HEK293 (cell line): ENCODE measurements around the gene AKAP14.

ENCODE experiments used
- CTCF ChIA-PET: fragments of 350-600 bp; formaldehyde crosslinking; extraction: SDS; loops from one replicate; lab custom pipeline; 2021; ENCODE audit warnings: antibody characterized with exemption; lab: Yijun Ruan, JAX
- POLR2A ChIA-PET: fragments of 300-600 bp; formaldehyde crosslinking; extraction: SDS; loops from one replicate; lab custom pipeline; 2020; ENCODE audit warnings: antibody characterized with exemption, inconsistent platforms; lab: Yijun Ruan, JAX
- H3K27ac ChIP-seq: fragments of 200-500 bp; sonication (Bioruptor generic); 2 replicates; pipeline ENCODE4 v1.5.1; 2014; ENCODE audit warnings: low read depth, low read length, control low read depth, inconsistent platforms; ENCODE audit errors: extremely low read depth
- H3K36me3 ChIP-seq, 2 experiments: fragments of 200-500 bp in 1 of 2; sonication (Bioruptor generic) in 1 of 2; 1 replicate in 1 of 2; 2 replicates in 1 of 2; pipeline ENCODE4 v1.5.1; 2014 to 2017; ENCODE audit warnings: inconsistent platforms in 2 of 2, low read length in 2 of 2; ENCODE audit not compliant: control insufficient read depth in 2 of 2, insufficient read depth in 1 of 2
- H3K4me1 ChIP-seq: fragments of 200-500 bp; sonication (Bioruptor generic); 2 replicates; pipeline ENCODE4 v1.5.1; 2014; ENCODE audit warnings: mild to moderate bottlenecking, low read length, inconsistent platforms; ENCODE audit not compliant: control insufficient read depth, insufficient read depth
- H3K4me3 ChIP-seq: 2 replicates; pipeline ENCODE4 v1.5.1; 2011; ENCODE audit warnings: low read depth, mild to moderate bottlenecking, control low read depth, low read length, moderate library complexity
- H3K9me3 ChIP-seq: fragments of 200-500 bp; sonication (Bioruptor generic); 2 replicates; pipeline ENCODE4 v1.5.1; 2014; ENCODE audit warnings: low read depth, low read length, inconsistent platforms; ENCODE audit not compliant: control insufficient read depth, insufficient read depth
- KLF10 ChIP-seq: fragments of 450-650 bp; IDR thresholded peaks from 2 replicates; pipeline ENCODE4 v1.5.1; 2018; ENCODE audit warnings: missing biosample characterization, mild to moderate bottlenecking, missing genetic modification characterization
- MEIS1 ChIP-seq: sonication (generic); formaldehyde crosslinking; IDR thresholded peaks from 2 replicates; pipeline ENCODE4 v1.8.1; 2022; ENCODE audit warnings: missing genetic modification reagents, mild to moderate bottlenecking, borderline replicate concordance
- SCRT2 ChIP-seq: fragments of 450-650 bp; formaldehyde crosslinking; IDR thresholded peaks from 2 replicates; pipeline ENCODE4 v1.5.1; 2016; ENCODE audit warnings: missing biosample characterization, missing genetic modification characterization
- SETDB1 ChIP-seq: IDR thresholded peaks from one replicate; pipeline ENCODE4 v1.6.1; 2017; ENCODE audit warnings: mild to moderate bottlenecking, low read length, moderate library complexity, mixed read lengths; ENCODE audit not compliant: insufficient read length
- WT1 ChIP-seq: fragments of 450-650 bp; formaldehyde crosslinking; IDR thresholded peaks from 2 replicates; pipeline ENCODE4 v1.5.1; 2016; ENCODE audit warnings: missing biosample characterization, missing genetic modification characterization
- ZBTB1 ChIP-seq: fragments of 450-650 bp; formaldehyde crosslinking; IDR thresholded peaks from 2 replicates; pipeline ENCODE4 v1.5.1; 2016; ENCODE audit warnings: missing biosample characterization, missing genetic modification characterization
- ZBTB17 ChIP-seq: fragments of 450-650 bp; formaldehyde crosslinking; IDR thresholded peaks from 2 replicates; pipeline ENCODE4 v1.5.1; 2016; ENCODE audit warnings: missing biosample characterization, missing genetic modification characterization
- ZBTB48 ChIP-seq: fragments of 450-650 bp; formaldehyde crosslinking; IDR thresholded peaks from 2 replicates; pipeline ENCODE4 v1.5.1; 2016; ENCODE audit warnings: missing biosample characterization, missing genetic modification characterization
- ZFP41 ChIP-seq: fragments of 450-650 bp; formaldehyde crosslinking; IDR thresholded peaks from 2 replicates; pipeline ENCODE4 v1.5.1; 2016; ENCODE audit warnings: missing biosample characterization, missing genetic modification characterization, borderline replicate concordance
- ZNF132 ChIP-seq: fragments of 450-650 bp; formaldehyde crosslinking; IDR thresholded peaks from 2 replicates; pipeline ENCODE4 v1.5.1; 2017; ENCODE audit warnings: missing biosample characterization, missing genetic modification characterization, borderline replicate concordance
- ZNF133 ChIP-seq: fragments of 450-650 bp; formaldehyde crosslinking; IDR thresholded peaks from 2 replicates; pipeline ENCODE4 v1.5.1; 2016; ENCODE audit warnings: missing biosample characterization, missing genetic modification characterization
- ZNF140 ChIP-seq: fragments of 450-650 bp; formaldehyde crosslinking; IDR thresholded peaks from 2 replicates; pipeline ENCODE4 v1.5.1; 2016; ENCODE audit warnings: missing biosample characterization, missing genetic modification characterization
- ZNF239 ChIP-seq: fragments of 450-650 bp; formaldehyde crosslinking; IDR thresholded peaks from 2 replicates; pipeline ENCODE4 v1.5.1; 2016; ENCODE audit warnings: missing biosample characterization, missing genetic modification characterization
- ZNF416 ChIP-seq: fragments of 450-650 bp; formaldehyde crosslinking; IDR thresholded peaks from 2 replicates; pipeline ENCODE4 v1.5.1; 2016; ENCODE audit warnings: missing biosample characterization, missing genetic modification characterization
- ZNF510 ChIP-seq: fragments of 450-650 bp; formaldehyde crosslinking; IDR thresholded peaks from 2 replicates; pipeline ENCODE4 v1.5.1; 2018; ENCODE audit warnings: mild to moderate bottlenecking, missing genetic modification characterization, missing biosample characterization; ENCODE audit not compliant: insufficient replicate concordance
- ZNF560 ChIP-seq: fragments of 450-650 bp; formaldehyde crosslinking; IDR thresholded peaks from 2 replicates; pipeline ENCODE4 v1.5.1; 2017; ENCODE audit warnings: missing biosample characterization, missing genetic modification characterization, borderline replicate concordance
- ZNF768 ChIP-seq: fragments of 450-650 bp; formaldehyde crosslinking; IDR thresholded peaks from 2 replicates; pipeline ENCODE4 v1.5.1; 2018; ENCODE audit warnings: missing biosample characterization, mild to moderate bottlenecking, missing genetic modification characterization
- TF ChIP-seq, protein P1 (sequence below): fragments of 450-650 bp; formaldehyde crosslinking; IDR thresholded peaks from 2 replicates; pipeline ENCODE4 v1.5.1; 2016; ENCODE audit warnings: missing biosample characterization, missing genetic modification characterization
- TF ChIP-seq, protein P2 (sequence below): fragments of 450-650 bp; formaldehyde crosslinking; IDR thresholded peaks from 2 replicates; pipeline ENCODE4 v1.5.1; 2016; ENCODE audit warnings: missing biosample characterization, missing genetic modification characterization

AKAP14 gene

DNA sequence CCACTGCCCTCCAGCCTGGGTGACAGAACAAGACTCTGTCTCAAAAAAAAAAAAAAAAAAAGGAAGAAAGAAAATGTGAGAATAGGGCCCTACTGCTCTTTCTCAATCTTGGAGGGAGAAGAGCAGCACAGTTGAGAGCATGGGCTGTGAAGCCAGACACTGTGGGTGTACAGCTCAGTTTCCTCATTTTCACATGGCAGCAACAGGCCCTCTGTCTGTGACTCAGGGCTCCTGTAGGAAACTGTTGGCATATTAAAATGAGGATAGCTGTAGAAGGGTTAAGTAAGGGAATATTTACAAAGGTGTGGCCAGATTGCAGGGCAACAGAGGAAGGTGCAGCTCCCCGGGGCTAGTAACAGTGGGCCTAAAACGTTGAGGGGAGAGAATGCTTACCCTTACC lies 3.4 kb downstream of the AKAP14 start (continued):
- no peak for TF ChIP-seq ZNF132 (tag by site-specific recombination)
- no peak for TF ChIP-seq ZNF560 (tag by site-specific recombination)
- TF ChIP-seq, all 188 proteins: peak for 0

GRCh38 chrX:119900976-119901375 lies 5.3 kb downstream of the AKAP14 start:
- H3K4me1 ChIP-seq = no peaks in the 10 kb centered on the region
- no peak overlapping the region for H3K27ac ChIP-seq
- POLR2A ChIA-PET = no interaction called here
- H3K4me3 ChIP-seq = no peak overlapping the region
- no peaks in the 10 kb centered on the region for H3K9me3 ChIP-seq
- no peaks in the 10 kb centered on the region for H3K36me3 ChIP-seq
- CTCF ChIA-PET = interaction anchor here (2.9 kb wide), 1 partner anchor 13 kb away, joined by 11 read pairs; no protein-coding TSS in a partner anchor
- TF ChIP-seq ZNF239 (no peak), SETDB1 (no peak), ZNF133 (tag by site-specific recombination) (no peak), ZBTB48 (tag by site-specific recombination) (no peak), ZNF510 (tag by site-specific recombination) (no peak)

DNA sequence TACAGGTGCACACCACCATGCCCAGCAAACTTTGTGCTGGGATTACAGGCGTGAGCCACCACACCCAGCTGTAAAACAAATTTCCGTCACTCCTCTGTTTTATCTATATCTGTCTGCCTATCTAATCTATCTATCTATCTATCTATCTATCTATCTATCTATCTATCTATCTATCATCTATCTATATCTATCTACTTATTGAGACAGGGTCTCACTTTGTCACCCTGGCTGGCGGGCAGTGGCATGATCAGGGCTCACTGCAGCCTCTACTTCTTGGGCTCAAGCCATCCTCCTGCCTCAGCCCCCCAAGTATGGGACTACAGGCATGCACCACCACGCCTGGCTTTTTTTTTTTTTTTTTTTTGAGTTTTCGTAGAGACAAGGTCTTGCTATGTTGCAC lies 20.6 kb downstream of the AKAP14 start:
- Histone ChIP-seq H3K4me1 (no peaks in the 10 kb centered on the region), H3K36me3 (no peaks in the 10 kb centered on the region), H3K4me3 (no peak overlapping the region), H3K27ac (no peak overlapping the region), H3K9me3 (no peaks in the 10 kb centered on the region)
- TF ChIP-seq, protein P1, sequence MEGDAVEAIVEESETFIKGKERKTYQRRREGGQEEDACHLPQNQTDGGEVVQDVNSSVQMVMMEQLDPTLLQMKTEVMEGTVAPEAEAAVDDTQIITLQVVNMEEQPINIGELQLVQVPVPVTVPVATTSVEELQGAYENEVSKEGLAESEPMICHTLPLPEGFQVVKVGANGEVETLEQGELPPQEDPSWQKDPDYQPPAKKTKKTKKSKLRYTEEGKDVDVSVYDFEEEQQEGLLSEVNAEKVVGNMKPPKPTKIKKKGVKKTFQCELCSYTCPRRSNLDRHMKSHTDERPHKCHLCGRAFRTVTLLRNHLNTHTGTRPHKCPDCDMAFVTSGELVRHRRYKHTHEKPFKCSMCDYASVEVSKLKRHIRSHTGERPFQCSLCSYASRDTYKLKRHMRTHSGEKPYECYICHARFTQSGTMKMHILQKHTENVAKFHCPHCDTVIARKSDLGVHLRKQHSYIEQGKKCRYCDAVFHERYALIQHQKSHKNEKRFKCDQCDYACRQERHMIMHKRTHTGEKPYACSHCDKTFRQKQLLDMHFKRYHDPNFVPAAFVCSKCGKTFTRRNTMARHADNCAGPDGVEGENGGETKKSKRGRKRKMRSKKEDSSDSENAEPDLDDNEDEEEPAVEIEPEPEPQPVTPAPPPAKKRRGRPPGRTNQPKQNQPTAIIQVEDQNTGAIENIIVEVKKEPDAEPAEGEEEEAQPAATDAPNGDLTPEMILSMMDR (tag by site-specific recombination) = no peak
- TF ChIP-seq ZNF416 (tag by site-specific recombination) (no peak), KLF10 (tag by site-specific recombination) (no peak), ZFP41 (tag by site-specific recombination) (no peak), SCRT2 (tag by site-specific recombination) (no peak), WT1 (tag by site-specific recombination) (no peak), ZBTB1 (tag by site-specific recombination) (no peak), ZNF768 (tag by site-specific recombination) (no peak), ZNF140 (tag by site-specific recombination) (no peak), ZBTB17 (no peak), MEIS1 (CRISPR knock-in tag) (no peak)
- TF ChIP-seq, protein P2, sequence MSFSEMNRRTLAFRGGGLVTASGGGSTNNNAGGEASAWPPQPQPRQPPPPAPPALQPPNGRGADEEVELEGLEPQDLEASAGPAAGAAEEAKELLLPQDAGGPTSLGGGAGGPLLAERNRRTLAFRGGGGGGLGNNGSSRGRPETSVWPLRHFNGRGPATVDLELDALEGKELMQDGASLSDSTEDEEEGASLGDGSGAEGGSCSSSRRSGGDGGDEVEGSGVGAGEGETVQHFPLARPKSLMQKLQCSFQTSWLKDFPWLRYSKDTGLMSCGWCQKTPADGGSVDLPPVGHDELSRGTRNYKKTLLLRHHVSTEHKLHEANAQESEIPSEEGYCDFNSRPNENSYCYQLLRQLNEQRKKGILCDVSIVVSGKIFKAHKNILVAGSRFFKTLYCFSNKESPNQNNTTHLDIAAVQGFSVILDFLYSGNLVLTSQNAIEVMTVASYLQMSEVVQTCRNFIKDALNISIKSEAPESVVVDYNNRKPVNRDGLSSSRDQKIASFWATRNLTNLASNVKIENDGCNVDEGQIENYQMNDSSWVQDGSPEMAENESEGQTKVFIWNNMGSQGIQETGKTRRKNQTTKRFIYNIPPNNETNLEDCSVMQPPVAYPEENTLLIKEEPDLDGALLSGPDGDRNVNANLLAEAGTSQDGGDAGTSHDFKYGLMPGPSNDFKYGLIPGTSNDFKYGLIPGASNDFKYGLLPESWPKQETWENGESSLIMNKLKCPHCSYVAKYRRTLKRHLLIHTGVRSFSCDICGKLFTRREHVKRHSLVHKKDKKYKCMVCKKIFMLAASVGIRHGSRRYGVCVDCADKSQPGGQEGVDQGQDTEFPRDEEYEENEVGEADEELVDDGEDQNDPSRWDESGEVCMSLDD (tag by site-specific recombination) = no peak
- POLR2A ChIA-PET = no interaction called here
- CTCF ChIA-PET = no interaction called here
